Measurements from ENCODE around the gene SLC30A10.

The SLC30A10 gene

GRCh38 chr1:219927956-219928790 lies at the start of gene SLC30A10:
SLC30A10 (minus strand) TSS chr1:219928557; CDS start chr1:219928440, 117 bp downstream.
- Histone ChIP-seq H3K4me1 (ENCODE audit: control insufficient read depth, insufficient read depth, low read length) (peaks cover 6% of the 10 kb centered on the region), H3K9ac (ENCODE audit: low read length) (no peak within 1 kb of the TSS), H3K9me3 (ENCODE audit: control insufficient read depth, low read length) (no peaks in the 10 kb centered on the region), H3K4me3 (ENCODE audit: low read length) (peak within 1 kb of the TSS; percentile 69), H3K36me3 (ENCODE audit: control insufficient read depth, insufficient read depth, low read length, severe bottlenecking) (no peaks in the 10 kb centered on the region), H3K27me3 (replicated peaks; ENCODE audit: control insufficient read depth, insufficient read depth, low read length) (peaks cover 37% of the 10 kb centered on the region)
- DNase-seq (ENCODE audit: low read depth) = peak; percentile 31

GRCh38 chr1:219973213-219973612 lies 44.9 kb upstream of the SLC30A10 start:
- no peak for DNase-seq (ENCODE audit: low read depth)
- Histone ChIP-seq H3K9me3 (ENCODE audit: control insufficient read depth, low read length) (no peaks in the 10 kb centered on the region), H3K4me1 (ENCODE audit: control insufficient read depth, insufficient read depth, low read length) (peaks cover 4% of the 10 kb centered on the region), H3K27me3 (replicated peaks; ENCODE audit: control insufficient read depth, insufficient read depth, low read length) (no peaks in the 10 kb centered on the region), H3K4me3 (ENCODE audit: low read length) (no peak overlapping the region), H3K9ac (ENCODE audit: low read length) (no peak overlapping the region), H3K36me3 (ENCODE audit: control insufficient read depth, insufficient read depth, low read length, severe bottlenecking) (peaks cover 88% of the 10 kb centered on the region)

GRCh38 chr1:219967361-219967760 lies 39.0 kb upstream of the SLC30A10 start:
- H3K27me3 ChIP-seq (replicated peaks; ENCODE audit: control insufficient read depth, insufficient read depth, low read length) = no peaks in the 10 kb centered on the region
- no peak for DNase-seq (ENCODE audit: low read depth)
- H3K9ac ChIP-seq (ENCODE audit: low read length) = no peak overlapping the region
- no peaks in the 10 kb centered on the region for H3K9me3 ChIP-seq (ENCODE audit: control insufficient read depth, low read length)
- no peak overlapping the region for H3K4me3 ChIP-seq (ENCODE audit: low read length)
- peaks cover 52% of the 10 kb centered on the region for H3K36me3 ChIP-seq (ENCODE audit: control insufficient read depth, insufficient read depth, low read length, severe bottlenecking)
- peaks cover 4% of the 10 kb centered on the region for H3K4me1 ChIP-seq (ENCODE audit: control insufficient read depth, insufficient read depth, low read length)

- Histone ChIP-seq H3K9me3 (ENCODE audit: control insufficient read depth, low read length) (no peaks in the 10 kb centered on the region), H3K36me3 (ENCODE audit: control insufficient read depth, insufficient read depth, low read length, severe bottlenecking) (peaks cover 38% of the 10 kb centered on the region), H3K27me3 (replicated peaks; ENCODE audit: control insufficient read depth, insufficient read depth, low read length) (no peaks in the 10 kb centered on the region), H3K4me1 (ENCODE audit: control insufficient read depth, insufficient read depth, low read length) (peaks cover under 1% of the 10 kb centered on the region), H3K9ac (ENCODE audit: low read length) (no peak overlapping the region), H3K4me3 (ENCODE audit: low read length) (no peak overlapping the region)
- no peak for DNase-seq (ENCODE audit: low read depth)
Observed at GRCh38 chr1:219966071-219966349, 37.7 kb upstream of the SLC30A10 start.

GRCh38 chr1:219965285-219966070 lies 37.1 kb upstream of the SLC30A10 start:
- no peaks in the 10 kb centered on the region for H3K9me3 ChIP-seq (ENCODE audit: control insufficient read depth, low read length)
- H3K27me3 ChIP-seq (replicated peaks; ENCODE audit: control insufficient read depth, insufficient read depth, low read length) = no peaks in the 10 kb centered on the region
- no peak overlapping the region for H3K9ac ChIP-seq (ENCODE audit: low read length)
- peaks cover 33% of the 10 kb centered on the region for H3K36me3 ChIP-seq (ENCODE audit: control insufficient read depth, insufficient read depth, low read length, severe bottlenecking)
- H3K4me1 ChIP-seq (ENCODE audit: control insufficient read depth, insufficient read depth, low read length) = no peaks in the 10 kb centered on the region
- H3K4me3 ChIP-seq (ENCODE audit: low read length) = no peak overlapping the region
- no peak for DNase-seq (ENCODE audit: low read depth)

GRCh38 chr1:219963432-219963831 lies 35.1 kb upstream of the SLC30A10 start:
- Histone ChIP-seq H3K4me3 (ENCODE audit: low read length) (no peak overlapping the region), H3K9me3 (ENCODE audit: control insufficient read depth, low read length) (no peaks in the 10 kb centered on the region), H3K9ac (ENCODE audit: low read length) (no peak overlapping the region), H3K36me3 (ENCODE audit: control insufficient read depth, insufficient read depth, low read length, severe bottlenecking) (peaks cover 13% of the 10 kb centered on the region), H3K4me1 (ENCODE audit: control insufficient read depth, insufficient read depth, low read length) (no peaks in the 10 kb centered on the region), H3K27me3 (replicated peaks; ENCODE audit: control insufficient read depth, insufficient read depth, low read length) (peaks cover 3% of the 10 kb centered on the region)
- DNase-seq (ENCODE audit: low read depth) = no peak

GRCh38 chr1:219961684-219962083 lies 33.3 kb upstream of the SLC30A10 start:
- no peak overlapping the region for H3K9ac ChIP-seq (ENCODE audit: low read length)
- no peaks in the 10 kb centered on the region for H3K4me1 ChIP-seq (ENCODE audit: control insufficient read depth, insufficient read depth, low read length)
- peaks cover 4% of the 10 kb centered on the region for H3K27me3 ChIP-seq (replicated peaks; ENCODE audit: control insufficient read depth, insufficient read depth, low read length)
- no peaks in the 10 kb centered on the region for H3K36me3 ChIP-seq (ENCODE audit: control insufficient read depth, insufficient read depth, low read length, severe bottlenecking)
- DNase-seq (ENCODE audit: low read depth) = no peak
- H3K9me3 ChIP-seq (ENCODE audit: control insufficient read depth, low read length) = no peaks in the 10 kb centered on the region
- H3K4me3 ChIP-seq (ENCODE audit: low read length) = no peak overlapping the region

GRCh38 chr1:219959540-219960203 lies 31.3 kb upstream of the SLC30A10 start:
- Histone ChIP-seq H3K4me3 (ENCODE audit: low read length) (no peak overlapping the region), H3K27me3 (replicated peaks; ENCODE audit: control insufficient read depth, insufficient read depth, low read length) (peaks cover 4% of the 10 kb centered on the region), H3K9me3 (ENCODE audit: control insufficient read depth, low read length) (no peaks in the 10 kb centered on the region), H3K36me3 (ENCODE audit: control insufficient read depth, insufficient read depth, low read length, severe bottlenecking) (no peaks in the 10 kb centered on the region), H3K9ac (ENCODE audit: low read length) (no peak overlapping the region), H3K4me1 (ENCODE audit: control insufficient read depth, insufficient read depth, low read length) (no peaks in the 10 kb centered on the region)
- no peak for DNase-seq (ENCODE audit: low read depth)

- H3K36me3 ChIP-seq (ENCODE audit: control insufficient read depth, insufficient read depth, low read length, severe bottlenecking) = no peaks in the 10 kb centered on the region
- no peaks in the 10 kb centered on the region for H3K4me1 ChIP-seq (ENCODE audit: control insufficient read depth, insufficient read depth, low read length)
- H3K27me3 ChIP-seq (replicated peaks; ENCODE audit: control insufficient read depth, insufficient read depth, low read length) = peaks cover 4% of the 10 kb centered on the region
- no peaks in the 10 kb centered on the region for H3K9me3 ChIP-seq (ENCODE audit: control insufficient read depth, low read length)
- H3K4me3 ChIP-seq (ENCODE audit: low read length) = no peak overlapping the region
- DNase-seq (ENCODE audit: low read depth) = no peak
- no peak overlapping the region for H3K9ac ChIP-seq (ENCODE audit: low read length)
Observed at GRCh38 chr1:219958875-219959417, 30.6 kb upstream of the SLC30A10 start.

GRCh38 chr1:219954736-219955421 lies 26.5 kb upstream of the SLC30A10 start:
- no peak overlapping the region for H3K4me3 ChIP-seq (ENCODE audit: low read length)
- H3K36me3 ChIP-seq (ENCODE audit: control insufficient read depth, insufficient read depth, low read length, severe bottlenecking) = no peaks in the 10 kb centered on the region
- no peak overlapping the region for H3K9ac ChIP-seq (ENCODE audit: low read length)
- H3K4me1 ChIP-seq (ENCODE audit: control insufficient read depth, insufficient read depth, low read length) = no peaks in the 10 kb centered on the region
- DNase-seq (ENCODE audit: low read depth) = no peak
- H3K9me3 ChIP-seq (ENCODE audit: control insufficient read depth, low read length) = no peaks in the 10 kb centered on the region
- peaks cover 4% of the 10 kb centered on the region for H3K27me3 ChIP-seq (replicated peaks; ENCODE audit: control insufficient read depth, insufficient read depth, low read length)

Measured in adipocyte (in vitro differentiated cells).